HepG2 (cell line): ENCODE measurements around the gene TRPV6. TPM values are rescaled to one million over a fixed set of nuclear protein-coding genes. Genes with fewer than 3 reads are reported as not detected.

Source experiments
- ATAC-seq: fragments of 200-7000 bp; cut with Tn5 transposase; 3 replicates; pipeline ENCODE4 v1.9.1; 2020; ENCODE audit warnings: mild to moderate bottlenecking, moderate library complexity
- BruUV-seq: library from RNA; stranded (reverse); fragments of 400-500 nt; replicated peaks from 2 replicates; lab custom pipeline; 2021; lab: Mats Ljungman, UMichigan
- CTCF ChIA-PET: fragments of 300-600 bp; formaldehyde crosslinking; extraction: SDS; loops from one replicate; lab custom pipeline; 2021; ENCODE audit warnings: low total read pairs, inconsistent platforms, low intra/inter-chr PET ratio; lab: Yijun Ruan, JAX
- POLR2A ChIA-PET: fragments of 350-600 bp; sonication (Branson Sonifier 250); formaldehyde crosslinking; loops from one replicate; lab custom pipeline; 2020; ENCODE audit warnings: antibody characterized with exemption, inconsistent platforms; lab: Yijun Ruan, JAX
- DNase-seq: peaks from one replicate; pipeline ENCODE4 v3.0.0-alpha.2; 2015; ENCODE audit warnings: low spot score
- FAIRE-seq: peaks from 3 replicates; lab custom pipeline; 2011; peaks lifted over from hg19 to GRCh38; lab: Jason Lieb, UNC
- H2AFZ ChIP-seq: one replicate; pipeline ENCODE4 v1.6.1; 2011; ENCODE audit warnings: low read length, inconsistent platforms
- H3K27ac ChIP-seq: fragments of 300-600 bp; 3 replicates; pipeline ENCODE4 v1.8.0; 2011; ENCODE audit warnings: mixed run types, mild to moderate bottlenecking, mixed read lengths, low read length, inconsistent platforms; ENCODE audit not compliant: insufficient read depth; ENCODE audit errors: extremely low read length
- H3K27me3 ChIP-seq, 2 experiments: fragments of 200-600 bp in 1 of 2; 2 replicates in 1 of 2; 3 replicates in 1 of 2; pipeline versions ENCODE4 v1.6.0 to v1.8.0; 2011; ENCODE audit warnings: low read length in 2 of 2, mild to moderate bottlenecking in 2 of 2, moderate library complexity in 2 of 2, inconsistent platforms in 1 of 2; ENCODE audit not compliant: insufficient read depth in 2 of 2, control insufficient read depth in 1 of 2
- H3K36me3 ChIP-seq, 2 experiments: fragments of 200-600 bp in 1 of 2; replicated peaks in 1 of 2; 2 replicates in 1 of 2; 3 replicates in 1 of 2; pipeline versions ENCODE4 v1.5.1 to v1.8.0; 2011; ENCODE audit warnings: low read length in 2 of 2, inconsistent platforms in 1 of 2; ENCODE audit not compliant: insufficient read depth in 2 of 2, control insufficient read depth in 1 of 2
- H3K4me1 ChIP-seq: 2 replicates; pipeline ENCODE4 v1.5.1; 2012; ENCODE audit warnings: low read length, inconsistent platforms; ENCODE audit not compliant: insufficient read depth
- H3K4me2 ChIP-seq: 2 replicates; pipeline ENCODE4 v1.6.0; 2011; ENCODE audit warnings: low read depth, low read length, inconsistent platforms
- H3K4me3 ChIP-seq, 3 experiments: fragments of 200-600 bp in 1 of 3; sonication (generic), shearing (Covaris generic) in 1 of 3; replicated peaks in 1 of 3; 2 replicates each; pipeline ENCODE4 v1.5.1; 2011 to 2016; ENCODE audit warnings: low read length in 3 of 3, inconsistent platforms in 2 of 3, low read depth in 2 of 3, mild to moderate bottlenecking in 2 of 3, control low read depth in 1 of 3, mixed read lengths in 1 of 3; ENCODE audit not compliant: insufficient read depth in 1 of 3
- H3K79me2 ChIP-seq: one replicate; pipeline ENCODE4 v1.6.1; 2011; ENCODE audit warnings: low read length, inconsistent platforms; ENCODE audit not compliant: insufficient read depth
- H3K9ac ChIP-seq: 2 replicates; pipeline ENCODE4 v1.6.0; 2011; ENCODE audit warnings: mild to moderate bottlenecking, low read depth, low read length, inconsistent platforms; ENCODE audit not compliant: insufficient read depth
- H3K9me3 ChIP-seq: 2 replicates; pipeline ENCODE4 v1.5.1; 2012; ENCODE audit warnings: mild to moderate bottlenecking, low read length
- H4K20me1 ChIP-seq: 2 replicates; pipeline ENCODE4 v1.6.0; 2011; ENCODE audit warnings: inconsistent platforms, mild to moderate bottlenecking, low read length, moderate library complexity; ENCODE audit not compliant: insufficient read depth
- HOXA9 ChIP-seq: sonication (generic); formaldehyde crosslinking; IDR thresholded peaks from 2 replicates; pipeline ENCODE4 v1.8.1; 2022; ENCODE audit warnings: missing genetic modification reagents, mild to moderate bottlenecking, moderate library complexity, borderline replicate concordance
- KAT7 ChIP-seq: IDR thresholded peaks from 2 replicates; pipeline ENCODE4 v1.6.1; 2018; ENCODE audit warnings: borderline replicate concordance, missing compliant biosample characterization
- MIER2 ChIP-seq: IDR thresholded peaks from 2 replicates; pipeline ENCODE4 v1.6.1; 2016; ENCODE audit warnings: missing biosample characterization, missing genetic modification reagents
- ZNF224 ChIP-seq: sonication (generic); formaldehyde crosslinking; IDR thresholded peaks from 2 replicates; pipeline ENCODE4 v1.5.0; 2020; ENCODE audit warnings: mild to moderate bottlenecking, missing genetic modification reagents
- WGBS: methylation state at CpG from one replicate; pipeline ENCODE4 v1.1.6; 2017; ENCODE audit warnings: low lambda C conversion rate; 5-methylcytosine and 5-hydroxymethylcytosine counted together
- in situ Hi-C: cut with HindIII; loops from 2 replicates; pipeline ENCODE4 v1.10.0; 2017; ENCODE audit warnings: low pct_unique_long_range_greater_than_20kb; ENCODE audit not compliant: extremely low pct_ligation_motif_present
- intact Hi-C: fragments of 100-400 bp; cut with micrococcal nuclease; formaldehyde crosslinking; loops from one replicate; pipeline ENCODE4 v1.10.0; 2022; ENCODE audit not compliant: unreplicated experiment
- polyA plus RNA-seq, 8 experiments: library from polyadenylated mRNA; depleted of rRNA in 3 of 8; stranded (reverse) in 7 of 8; unstranded in 1 of 8; fragments of >200 nt; fragmentation: Illumina TruSeq in 4 of 8; extraction: Trizol in 4 of 8; gene quantifications; 2 replicates each; pipeline versions ENCODE4 v1.2.1 to v1.2.3, GENCODE V29; 2011 to 2016; ENCODE audit warnings: low read depth in 4 of 8, missing spikeins in 1 of 8, mixed read lengths in 1 of 8; ENCODE audit not compliant: insufficient read depth in 1 of 8
- total RNA-seq, 5 experiments: library from RNA; depleted of rRNA; stranded (reverse); fragments of >200 nt; fragmentation: Illumina TruSeq; extraction: Trizol; gene quantifications; 2 replicates each; pipeline ENCODE4 v1.2.3, GENCODE V29; 2016; ENCODE audit warnings: low read depth in 1 of 5
- TF ChIP-seq, protein P1 (sequence below): IDR thresholded peaks from 2 replicates; pipeline ENCODE4 v1.6.1; 2016; ENCODE audit warnings: missing compliant biosample characterization, missing genetic modification reagents, borderline replicate concordance
- TF ChIP-seq, protein P2 (sequence below): sonication (generic); formaldehyde crosslinking; IDR thresholded peaks from 2 replicates; pipeline ENCODE4 v1.8.0; 2022; ENCODE audit warnings: mild to moderate bottlenecking, missing genetic modification reagents, moderate library complexity

The TRPV6 gene
- total and polyA plus RNA-seq, 2 of the 13 experiments (the other 11 are each of a cell fraction or from before 2014, with no cell fraction given) = not detected

DNA sequence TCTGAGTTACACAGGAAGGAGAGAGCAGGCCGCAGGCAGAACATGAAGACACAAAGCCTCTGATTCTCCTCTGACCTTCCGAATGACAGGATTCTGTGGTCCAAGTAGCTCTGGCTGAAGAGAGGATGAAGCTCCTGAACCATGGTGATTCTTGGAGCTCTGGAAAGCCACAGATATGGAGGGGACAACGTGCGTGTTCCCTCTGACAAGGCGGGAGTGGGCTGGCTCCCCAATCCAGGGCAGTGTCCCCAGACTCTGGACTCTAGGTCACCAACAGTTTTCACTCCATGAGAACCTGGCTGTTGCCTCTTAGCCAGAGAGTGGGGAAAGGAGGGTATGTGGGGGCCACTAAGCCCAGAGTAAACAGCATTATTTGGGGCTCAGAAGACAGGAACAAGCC is 7.4 kb upstream of the TRPV6 start:
- intact Hi-C loops = no loop called here
- BruUV-seq = no TSS peak
- Histone ChIP-seq H3K4me3 (no peak overlapping the region), H2AFZ (no peak overlapping the region), H3K36me3 (no peaks in the 10 kb centered on the region), H3K27ac (no peak overlapping the region), H3K79me2 (no peaks in the 10 kb centered on the region), H3K4me1 (no peaks in the 10 kb centered on the region), H4K20me1 (no peaks in the 10 kb centered on the region), H3K4me2 (no peak overlapping the region), H3K9me3 (no peaks in the 10 kb centered on the region), H3K9ac (no peak overlapping the region)
- ATAC-seq (no peak), FAIRE-seq (no peak), DNase-seq (no peak)
- 0% methylated on average over 1 of the region's 5 CpGs for WGBS
- CTCF ChIA-PET = no interaction called here
- POLR2A ChIA-PET = no interaction called here
- no peak for TF ChIP-seq MIER2 (CRISPR knock-in tag)
- TF ChIP-seq, all 625 proteins: peak for 0
- in situ Hi-C loops = no loop called here
- no peaks in the 10 kb centered on the region; a peak in 1 of 5 replicates for H3K27me3 ChIP-seq

DNA sequence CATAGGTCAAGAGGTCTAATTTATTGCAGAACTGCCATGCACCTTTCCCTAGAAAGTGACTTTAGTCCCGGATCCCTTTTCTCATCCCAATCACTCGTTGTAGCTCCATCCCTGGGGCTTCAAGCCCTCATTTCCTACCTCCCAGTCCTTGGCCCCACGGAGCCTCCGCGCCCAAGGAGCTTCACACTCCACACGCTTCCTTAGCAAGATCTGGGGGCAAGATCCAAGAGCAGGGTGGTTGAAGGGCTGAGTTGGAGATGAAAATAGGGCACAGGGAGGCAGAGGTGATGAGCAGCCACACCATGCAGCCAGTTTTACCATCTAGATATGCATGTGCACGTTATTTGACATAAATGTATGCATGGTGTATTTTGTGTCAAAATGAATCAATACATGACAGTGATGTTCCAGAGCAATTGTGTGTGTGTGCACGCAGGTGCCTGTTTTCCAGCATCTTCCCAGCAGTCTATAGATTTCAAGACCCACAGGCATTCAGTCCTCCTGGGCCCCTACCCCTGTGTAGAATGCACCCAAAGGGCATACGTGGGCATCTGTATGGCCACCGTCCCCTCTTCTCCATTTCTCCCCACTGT is 6.0 kb upstream of the TRPV6 start:
- no peak for DNase-seq
- H3K27ac ChIP-seq = no peak overlapping the region
- in situ Hi-C loops = no loop called here
- TF ChIP-seq ZNF224 (CRISPR knock-in tag) (no peak), HOXA9 (no peak), KAT7 (CRISPR knock-in tag) (no peak)
- TF ChIP-seq, protein P1, sequence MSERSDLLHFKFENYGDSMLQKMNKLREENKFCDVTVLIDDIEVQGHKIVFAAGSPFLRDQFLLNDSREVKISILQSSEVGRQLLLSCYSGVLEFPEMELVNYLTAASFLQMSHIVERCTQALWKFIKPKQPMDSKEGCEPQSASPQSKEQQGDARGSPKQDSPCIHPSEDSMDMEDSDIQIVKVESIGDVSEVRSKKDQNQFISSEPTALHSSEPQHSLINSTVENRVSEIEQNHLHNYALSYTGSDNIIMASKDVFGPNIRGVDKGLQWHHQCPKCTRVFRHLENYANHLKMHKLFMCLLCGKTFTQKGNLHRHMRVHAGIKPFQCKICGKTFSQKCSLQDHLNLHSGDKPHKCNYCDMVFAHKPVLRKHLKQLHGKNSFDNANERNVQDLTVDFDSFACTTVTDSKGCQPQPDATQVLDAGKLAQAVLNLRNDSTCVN (CRISPR knock-in tag) = no peak
- TF ChIP-seq, protein P2, sequence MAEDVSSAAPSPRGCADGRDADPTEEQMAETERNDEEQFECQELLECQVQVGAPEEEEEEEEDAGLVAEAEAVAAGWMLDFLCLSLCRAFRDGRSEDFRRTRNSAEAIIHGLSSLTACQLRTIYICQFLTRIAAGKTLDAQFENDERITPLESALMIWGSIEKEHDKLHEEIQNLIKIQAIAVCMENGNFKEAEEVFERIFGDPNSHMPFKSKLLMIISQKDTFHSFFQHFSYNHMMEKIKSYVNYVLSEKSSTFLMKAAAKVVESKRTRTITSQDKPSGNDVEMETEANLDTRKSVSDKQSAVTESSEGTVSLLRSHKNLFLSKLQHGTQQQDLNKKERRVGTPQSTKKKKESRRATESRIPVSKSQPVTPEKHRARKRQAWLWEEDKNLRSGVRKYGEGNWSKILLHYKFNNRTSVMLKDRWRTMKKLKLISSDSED (CRISPR knock-in tag) = no peak
- 35% methylated on average over 10 of the region's 10 CpGs for WGBS
- BruUV-seq = no TSS peak
- no peaks in the 10 kb centered on the region for H3K79me2 ChIP-seq
- no peaks in the 10 kb centered on the region; a peak in 1 of 5 replicates for H3K27me3 ChIP-seq
- POLR2A ChIA-PET = no interaction called here
- no peak for ATAC-seq
- H3K36me3 ChIP-seq = no peaks in the 10 kb centered on the region
- FAIRE-seq = no peak
- H3K9me3 ChIP-seq = no peaks in the 10 kb centered on the region
- H3K9ac ChIP-seq = no peak overlapping the region
- H3K4me2 ChIP-seq = no peak overlapping the region
- intact Hi-C loops = no loop called here
- H4K20me1 ChIP-seq = no peaks in the 10 kb centered on the region
- no peak overlapping the region for H3K4me3 ChIP-seq
- CTCF ChIA-PET = no interaction called here
- no peaks in the 10 kb centered on the region for H3K4me1 ChIP-seq
- H2AFZ ChIP-seq = no peak overlapping the region
